Measurements from ENCODE around the gene SCRN2.

Gene SCRN2

DNA sequence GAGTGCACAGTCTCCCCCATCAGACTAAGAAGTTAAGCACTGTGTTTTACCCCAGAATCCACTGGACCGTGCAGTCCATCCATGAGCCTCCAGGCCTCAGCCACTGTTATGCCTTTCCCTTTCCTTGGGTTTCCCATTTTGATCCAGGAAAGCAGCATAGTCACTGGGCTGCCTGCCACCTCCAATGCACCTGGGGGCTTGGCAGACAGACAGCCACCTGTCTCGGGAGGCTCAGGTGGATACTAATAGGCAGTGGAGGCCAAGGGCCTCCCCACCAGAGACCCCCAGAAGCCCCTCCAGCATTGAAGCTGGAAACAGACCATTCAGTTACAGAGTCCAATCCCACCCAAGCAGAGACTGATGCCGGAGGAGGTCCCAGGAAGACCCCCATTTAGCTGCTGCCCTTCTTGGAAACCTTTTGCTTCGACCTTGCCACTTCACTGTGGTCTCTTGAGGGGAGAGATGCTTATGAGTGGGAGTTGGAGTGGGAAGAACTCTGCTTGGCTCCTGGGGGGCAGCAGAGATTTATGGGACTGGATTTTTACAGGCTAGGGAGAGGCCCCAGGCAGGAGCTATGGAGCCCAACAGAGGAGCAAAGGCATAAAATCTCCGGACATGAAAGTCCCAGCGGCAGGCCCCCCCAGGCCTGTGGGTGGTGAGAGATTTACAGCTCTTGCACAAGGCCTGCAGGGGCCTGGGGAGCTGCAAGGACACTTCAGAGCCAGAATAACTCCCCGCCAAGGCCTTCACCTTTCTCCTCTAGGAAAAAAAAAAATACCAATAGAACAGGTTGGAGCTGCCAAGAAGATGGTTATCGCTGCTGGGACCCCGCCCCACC, 42.7 kb upstream of the SCRN2 start:
- no peak for DNase-seq (ENCODE audit: extremely low spot score)
- TF ChIP-seq, protein P1, sequence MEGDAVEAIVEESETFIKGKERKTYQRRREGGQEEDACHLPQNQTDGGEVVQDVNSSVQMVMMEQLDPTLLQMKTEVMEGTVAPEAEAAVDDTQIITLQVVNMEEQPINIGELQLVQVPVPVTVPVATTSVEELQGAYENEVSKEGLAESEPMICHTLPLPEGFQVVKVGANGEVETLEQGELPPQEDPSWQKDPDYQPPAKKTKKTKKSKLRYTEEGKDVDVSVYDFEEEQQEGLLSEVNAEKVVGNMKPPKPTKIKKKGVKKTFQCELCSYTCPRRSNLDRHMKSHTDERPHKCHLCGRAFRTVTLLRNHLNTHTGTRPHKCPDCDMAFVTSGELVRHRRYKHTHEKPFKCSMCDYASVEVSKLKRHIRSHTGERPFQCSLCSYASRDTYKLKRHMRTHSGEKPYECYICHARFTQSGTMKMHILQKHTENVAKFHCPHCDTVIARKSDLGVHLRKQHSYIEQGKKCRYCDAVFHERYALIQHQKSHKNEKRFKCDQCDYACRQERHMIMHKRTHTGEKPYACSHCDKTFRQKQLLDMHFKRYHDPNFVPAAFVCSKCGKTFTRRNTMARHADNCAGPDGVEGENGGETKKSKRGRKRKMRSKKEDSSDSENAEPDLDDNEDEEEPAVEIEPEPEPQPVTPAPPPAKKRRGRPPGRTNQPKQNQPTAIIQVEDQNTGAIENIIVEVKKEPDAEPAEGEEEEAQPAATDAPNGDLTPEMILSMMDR (IDR thresholded peaks at IDR 0.05; ENCODE audit: control extremely low read depth, extremely low read depth, low read depth, missing control alignments): no peak
- ChIA-PET CTCF (interaction anchor here (1.0 to 18.7 kb wide), 5 partner anchors 12 to 86 kb away, joined by 3 to 687 read pairs (median 5); partner anchors contain the start of genes SCRN2, SP2 and SP6), POLR2A (interaction anchor here (1.0 kb wide), 1 partner anchor 12 kb away, joined by 3 read pairs; the partner anchor contains the start of gene SP2)

DNA sequence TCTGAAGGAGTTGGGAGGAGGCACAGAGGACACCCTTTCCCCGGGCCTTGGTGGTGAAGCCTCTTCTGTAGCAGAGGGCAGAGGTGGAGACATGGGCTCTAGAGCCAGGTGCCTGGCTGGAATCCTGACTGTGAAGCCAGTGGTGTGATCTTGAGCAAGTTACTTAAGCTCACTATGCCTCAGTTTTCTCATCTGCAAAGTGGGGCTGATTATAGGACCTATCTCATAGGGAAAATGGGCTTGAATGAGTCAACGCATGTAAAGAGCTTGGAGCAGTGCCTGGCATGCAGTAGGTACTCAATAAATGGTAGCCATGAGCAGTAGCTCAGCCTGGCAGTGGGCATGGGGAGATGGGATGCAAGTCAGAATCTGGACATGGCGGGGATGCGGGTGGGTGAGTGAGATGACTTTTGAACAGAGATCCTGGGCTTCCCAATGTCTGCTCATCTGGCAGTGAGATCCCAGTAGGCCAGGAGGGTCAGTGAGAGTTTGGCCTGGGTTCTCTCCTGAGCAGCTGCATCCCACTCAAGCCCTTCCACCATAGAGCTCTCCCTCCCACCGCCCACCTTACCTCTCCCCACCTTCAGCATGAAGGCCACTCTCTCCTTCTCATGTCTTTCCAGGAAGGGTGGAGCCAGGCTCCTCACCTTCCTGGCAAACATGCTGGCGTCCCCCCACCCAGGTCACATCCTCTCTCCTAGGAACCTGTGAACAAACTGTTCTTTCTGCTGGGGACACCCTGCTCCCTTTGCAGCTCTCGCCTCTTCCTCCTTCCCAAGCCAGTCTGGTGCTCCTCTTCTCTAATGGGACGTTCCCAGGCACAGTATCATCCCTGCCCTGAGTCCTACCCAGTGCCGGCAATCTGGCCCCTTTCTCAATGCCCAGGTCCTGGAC, 41.9 kb upstream of the SCRN2 start:
- CTCF ChIA-PET: interaction anchor here (0.7 to 18.7 kb wide), 4 partner anchors 9 to 111 kb away, joined by 3 to 687 read pairs (median 12); partner anchors contain the start of genes SCRN2, SP2 and SP6
- POLR2A ChIA-PET: no interaction called here
- TF ChIP-seq, protein P1 (IDR thresholded peaks at IDR 0.05; ENCODE audit: control extremely low read depth, extremely low read depth, low read depth, missing control alignments): no peak
- DNase-seq (ENCODE audit: extremely low spot score): no peak

DNA sequence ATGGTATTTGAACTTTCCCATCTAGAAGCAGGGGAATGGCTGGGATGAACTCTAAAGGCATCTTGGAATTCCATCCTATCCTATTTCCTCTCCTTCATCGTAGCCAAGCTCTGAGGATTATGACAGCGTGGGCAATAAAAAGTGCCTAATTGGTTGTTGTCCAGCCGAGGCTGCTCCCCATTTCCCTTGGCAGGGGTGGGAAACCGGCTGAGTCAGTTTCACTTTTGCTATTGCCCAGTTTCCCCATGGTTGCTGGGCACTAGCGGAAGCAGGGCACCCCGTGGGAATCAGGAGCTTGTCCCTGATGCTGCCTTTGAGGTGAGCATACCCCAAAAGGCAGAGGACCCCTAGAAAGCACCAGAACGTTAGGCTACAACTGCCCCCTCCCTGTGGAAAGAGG, 41.2 kb upstream of the SCRN2 start:
- CTCF ChIA-PET: interaction anchor here (2.3 to 18.7 kb wide), 3 partner anchors 10 to 31 kb away, joined by 6 to 687 read pairs (median 17); partner anchors contain the start of genes SCRN2, SP2 and SP6
- POLR2A ChIA-PET: no interaction called here
- no peak for DNase-seq (ENCODE audit: extremely low spot score)
- TF ChIP-seq, protein P1 (IDR thresholded peaks at IDR 0.05; ENCODE audit: control extremely low read depth, extremely low read depth, low read depth, missing control alignments): no peak

DNA sequence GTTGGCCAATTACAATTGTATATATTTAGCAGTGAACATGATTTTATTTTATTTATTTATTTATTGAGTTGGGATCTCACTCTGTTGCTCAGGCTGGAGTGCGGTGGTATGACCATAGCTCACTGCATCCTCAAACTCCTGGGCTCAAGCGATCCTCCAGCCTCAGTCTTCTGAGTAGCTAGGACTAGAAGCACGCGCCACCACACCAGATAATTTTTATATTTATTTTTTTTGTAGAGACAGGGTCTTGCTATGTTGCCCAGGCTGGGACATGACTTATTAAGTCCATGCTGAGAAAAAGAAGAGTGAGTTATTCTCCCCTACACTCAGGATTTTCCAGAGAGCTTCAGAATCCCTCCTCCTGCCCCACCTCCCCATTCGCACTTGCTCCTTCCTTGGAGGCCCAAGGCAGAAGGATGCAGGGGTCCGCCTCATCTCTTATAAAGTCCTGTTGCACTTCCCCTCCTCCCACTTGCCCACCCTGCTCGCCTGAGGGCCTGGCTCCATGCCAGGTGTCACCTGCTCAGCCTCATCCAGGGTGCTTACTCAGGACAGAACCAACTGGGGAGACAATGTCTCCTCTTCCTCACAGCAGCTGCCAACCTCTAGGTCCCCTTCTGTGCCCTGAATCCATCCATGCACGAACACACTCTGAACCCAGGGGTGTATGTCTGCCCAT, 38.8 kb upstream of the SCRN2 start:
- DNase-seq (ENCODE audit: extremely low spot score): no peak
- TF ChIP-seq, protein P1 (IDR thresholded peaks at IDR 0.05; ENCODE audit: control extremely low read depth, extremely low read depth, low read depth, missing control alignments): no peak
- ChIA-PET CTCF (interaction anchor here (0.9 to 18.7 kb wide), 5 partner anchors 9 to 29 kb away, joined by 3 to 687 read pairs (median 6); partner anchors contain the start of genes SCRN2 and SP6), POLR2A (no interaction called here)

DNA sequence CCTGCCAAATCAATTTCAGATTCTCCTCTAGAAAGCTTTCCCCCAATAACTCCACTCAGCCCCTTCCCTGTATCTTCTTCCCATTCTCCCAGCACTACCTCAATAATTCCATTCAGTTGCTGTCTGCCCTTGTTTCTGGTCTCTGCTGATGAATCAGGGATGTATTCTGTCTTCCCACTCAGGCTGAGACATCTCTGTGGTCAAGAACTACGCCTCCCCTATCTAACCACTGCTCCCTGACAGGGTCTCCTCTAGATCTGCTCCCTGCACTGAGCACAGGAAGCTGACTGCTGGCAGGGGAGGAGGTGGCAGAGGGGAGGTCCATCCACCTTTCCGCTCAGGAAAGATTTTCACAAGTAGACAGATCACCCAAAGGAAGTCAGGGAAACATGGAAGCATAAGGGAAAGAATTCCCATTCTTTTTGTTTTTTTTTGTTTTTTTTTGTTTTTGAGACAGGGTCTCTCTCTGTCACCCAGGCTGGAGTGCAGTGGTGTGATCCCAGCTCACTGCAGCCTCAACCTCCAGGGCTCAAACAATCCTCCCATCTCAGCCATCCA, 38.0 kb upstream of the SCRN2 start:
- ChIA-PET POLR2A (no interaction called here), CTCF (interaction anchor here (0.9 to 18.7 kb wide), 6 partner anchors 8 to 28 kb away, joined by 3 to 687 read pairs (median 5); partner anchors contain the start of genes SCRN2 and SP6)
- DNase-seq (ENCODE audit: extremely low spot score): no peak
- TF ChIP-seq, protein P1 (IDR thresholded peaks at IDR 0.05; ENCODE audit: control extremely low read depth, extremely low read depth, low read depth, missing control alignments): no peak

Measured in GM10248 (cell line).